HepG2 (cell line): ENCODE measurements around the gene ZNF571. TPM values are rescaled to one million over a fixed set of nuclear protein-coding genes. Genes with fewer than 3 reads are reported as not detected.
A peak's percentile ranks its signal among the peaks of the same experiment; 100 is the strongest.

Experiments used
- JARID2 ChIP-seq: sonication (generic); formaldehyde crosslinking; IDR thresholded peaks from 2 replicates; pipeline ENCODE4 v1.8.1; 2023; ENCODE audit warnings: missing genetic modification reagents, inconsistent platforms; ENCODE audit not compliant: insufficient replicate concordance
- KDM2A ChIP-seq: sonication (generic); formaldehyde crosslinking; IDR thresholded peaks from 2 replicates; pipeline ENCODE4 v1.4.0; 2020; ENCODE audit warnings: low read depth, missing genetic modification reagents, borderline replicate concordance
- MEIS2 ChIP-seq: sonication (generic); formaldehyde crosslinking; IDR thresholded peaks from 2 replicates; pipeline ENCODE4 v1.9.0; 2021; ENCODE audit warnings: mild to moderate bottlenecking, missing genetic modification reagents
- MXD3 ChIP-seq: IDR thresholded peaks from 2 replicates; pipeline ENCODE4 v1.6.1; 2016; ENCODE audit warnings: mild to moderate bottlenecking, missing biosample characterization, missing genetic modification reagents
- POLR2AphosphoS5 ChIP-seq: IDR thresholded peaks from 2 replicates; pipeline ENCODE4 v1.6.1; 2012; ENCODE audit warnings: low read depth, low read length
- TEF ChIP-seq: sonication (generic); formaldehyde crosslinking; IDR thresholded peaks from 2 replicates; pipeline ENCODE4 v1.5.0; 2020; ENCODE audit warnings: missing genetic modification reagents
- ZNF205 ChIP-seq: IDR thresholded peaks from 2 replicates; pipeline ENCODE4 v1.6.1; 2018; ENCODE audit warnings: missing biosample characterization, missing genetic modification reagents
- ZNF329 ChIP-seq: sonication (generic); formaldehyde crosslinking; IDR thresholded peaks from 2 replicates; pipeline ENCODE4 v1.9.0; 2021; ENCODE audit warnings: low read depth, mild to moderate bottlenecking, missing genetic modification reagents
- ZNF331 ChIP-seq: sonication (generic); formaldehyde crosslinking; IDR thresholded peaks from 2 replicates; pipeline ENCODE4 v1.4.0; 2020; ENCODE audit warnings: missing genetic modification reagents
- ZNF407 ChIP-seq: sonication (generic); formaldehyde crosslinking; IDR thresholded peaks from one replicate; pipeline ENCODE4 v1.5.1; 2020; ENCODE audit warnings: mild to moderate bottlenecking, missing genetic modification reagents; ENCODE audit errors: not compliant biosample characterization
- ZNF441 ChIP-seq: sonication (generic); formaldehyde crosslinking; IDR thresholded peaks from 2 replicates; pipeline ENCODE4 v1.7.0; 2021; ENCODE audit warnings: missing genetic modification reagents, borderline replicate concordance
- ZNF543 ChIP-seq: sonication (generic); formaldehyde crosslinking; IDR thresholded peaks from 2 replicates; pipeline ENCODE4 v1.4.0; 2020; ENCODE audit warnings: mild to moderate bottlenecking, missing genetic modification reagents
- ZNF746 ChIP-seq: sonication (generic); formaldehyde crosslinking; IDR thresholded peaks from 2 replicates; pipeline ENCODE4 v1.8.0; 2022; ENCODE audit warnings: mild to moderate bottlenecking, missing genetic modification reagents
- polyA plus RNA-seq, 8 experiments: library from polyadenylated mRNA; depleted of rRNA in 3 of 8; stranded (reverse) in 7 of 8; unstranded in 1 of 8; fragments of >200 nt; fragmentation: Illumina TruSeq in 4 of 8; extraction: Trizol in 4 of 8; gene quantifications; 2 replicates each; pipeline versions ENCODE4 v1.2.1 to v1.2.3, GENCODE V29; 2011 to 2016; ENCODE audit warnings: low read depth in 4 of 8, missing spikeins in 1 of 8, mixed read lengths in 1 of 8; ENCODE audit not compliant: insufficient read depth in 1 of 8
- total RNA-seq, 5 experiments: library from RNA; depleted of rRNA; stranded (reverse); fragments of >200 nt; fragmentation: Illumina TruSeq; extraction: Trizol; gene quantifications; 2 replicates each; pipeline ENCODE4 v1.2.3, GENCODE V29; 2016; ENCODE audit warnings: low read depth in 1 of 5
- TF ChIP-seq, protein P1 (sequence below): sonication (generic); formaldehyde crosslinking; IDR thresholded peaks from 2 replicates; pipeline ENCODE4 v1.4.0; 2020; ENCODE audit warnings: mild to moderate bottlenecking, missing genetic modification reagents
- TF ChIP-seq, protein P2 (sequence below): sonication (generic); IDR thresholded peaks from 2 replicates; pipeline ENCODE4 v1.6.1; 2016; ENCODE audit warnings: low read depth, borderline replicate concordance

ZNF571 gene
- total and polyA plus RNA-seq, 2 of the 13 experiments (the other 11 are each of a cell fraction or from before 2014, with no cell fraction given), result 1.3 to 1.9 TPM

- TF ChIP-seq JARID2 (CRISPR knock-in tag) (peak; percentile 64), ZNF407 (CRISPR knock-in tag) (peak; percentile 31), POLR2AphosphoS5 (peak; percentile 68), MEIS2 (CRISPR knock-in tag) (peak; percentile 69; the same call in 1 of the 2 replicates), ZNF331 (CRISPR knock-in tag) (0 out of 2 replicates have a peak, but pooled peaks have one; percentile 9), TEF (CRISPR knock-in tag) (peak; percentile 29; the same call in 1 of the 2 replicates), MXD3 (CRISPR knock-in tag) (no peak), KDM2A (peak; percentile 86; the same call in 1 of the 2 replicates), ZNF746 (CRISPR knock-in tag) (0 out of 2 replicates have a peak, but pooled peaks have one; percentile 29), ZNF205 (CRISPR knock-in tag) (0 out of 2 replicates have a peak, but pooled peaks have one; percentile 55), ZNF329 (CRISPR knock-in tag) (peak; percentile 81; the same call in 1 of the 2 replicates), ZNF543 (CRISPR knock-in tag) (peak; percentile 83; the same call in 1 of the 2 replicates), ZNF441 (CRISPR knock-in tag) (peak; percentile 100)
- TF ChIP-seq, protein P1, sequence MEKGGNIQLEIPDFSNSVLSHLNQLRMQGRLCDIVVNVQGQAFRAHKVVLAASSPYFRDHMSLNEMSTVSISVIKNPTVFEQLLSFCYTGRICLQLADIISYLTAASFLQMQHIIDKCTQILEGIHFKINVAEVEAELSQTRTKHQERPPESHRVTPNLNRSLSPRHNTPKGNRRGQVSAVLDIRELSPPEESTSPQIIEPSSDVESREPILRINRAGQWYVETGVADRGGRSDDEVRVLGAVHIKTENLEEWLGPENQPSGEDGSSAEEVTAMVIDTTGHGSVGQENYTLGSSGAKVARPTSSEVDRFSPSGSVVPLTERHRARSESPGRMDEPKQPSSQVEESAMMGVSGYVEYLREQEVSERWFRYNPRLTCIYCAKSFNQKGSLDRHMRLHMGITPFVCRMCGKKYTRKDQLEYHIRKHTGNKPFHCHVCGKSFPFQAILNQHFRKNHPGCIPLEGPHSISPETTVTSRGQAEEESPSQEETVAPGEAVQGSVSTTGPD (CRISPR knock-in tag), result 0 out of 2 replicates have a peak, but pooled peaks have one; percentile 51
- TF ChIP-seq, protein P2, sequence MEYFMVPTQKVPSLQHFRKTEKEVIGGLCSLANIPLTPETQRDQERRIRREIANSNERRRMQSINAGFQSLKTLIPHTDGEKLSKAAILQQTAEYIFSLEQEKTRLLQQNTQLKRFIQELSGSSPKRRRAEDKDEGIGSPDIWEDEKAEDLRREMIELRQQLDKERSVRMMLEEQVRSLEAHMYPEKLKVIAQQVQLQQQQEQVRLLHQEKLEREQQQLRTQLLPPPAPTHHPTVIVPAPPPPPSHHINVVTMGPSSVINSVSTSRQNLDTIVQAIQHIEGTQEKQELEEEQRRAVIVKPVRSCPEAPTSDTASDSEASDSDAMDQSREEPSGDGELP, result peak; percentile 60; the same call in 1 of the 2 replicates
Measured at GRCh38 chr19:37594304-37594981, at the start of gene ZNF571, which contains the start of gene ZNF540 (continued).
